A549 (cell line): ENCODE data around the gene ADPRS. TPM values are rescaled to one million over a fixed set of nuclear protein-coding genes. Genes with fewer than 3 reads are reported as not detected.

Source experiments
- ATAC-seq, 2 experiments: fragments of 200-7000 bp in 1 of 2; fragments of >200 bp in 1 of 2; cut with Nextera tagmentation in 1 of 2; cut with Tn5 transposase in 1 of 2; 3 replicates each; pipeline versions ENCODE4 v1.8.0 to v1.9.1; 2018 to 2020; ENCODE audit warnings: mild to moderate bottlenecking in 1 of 2, moderate library complexity in 1 of 2
- CTCF ChIA-PET: fragments of 300-600 bp; sonication (Branson Sonifier 250); formaldehyde crosslinking; extraction: SDS; loops from one replicate; lab custom pipeline; 2021; ENCODE audit warnings: antibody characterized with exemption, inconsistent platforms; lab: Yijun Ruan, JAX
- POLR2A ChIA-PET: fragments of 350-600 bp; formaldehyde crosslinking; extraction: SDS; loops from one replicate; lab custom pipeline; 2021; ENCODE audit warnings: antibody characterized with exemption, inconsistent platforms; lab: Yijun Ruan, JAX
- DNase-seq, 2 experiments: peaks; one replicate each; pipeline versions ENCODE4 v3.0.0 to v3.0.0-alpha.2; 2011 to 2016; ENCODE audit warnings: low read depth in 1 of 2, low spot score in 1 of 2
- FAIRE-seq: peaks from 2 replicates; lab custom pipeline; 2011; peaks lifted over from hg19 to GRCh38; lab: Jason Lieb, UNC
- H3K27ac ChIP-seq, 2 experiments: fragments of >200 bp; sonication (Bioruptor Twin); formaldehyde crosslinking; 3 replicates each; pipeline ENCODE4 v1.5.1; 2016 to 2017
- H3K4me1 ChIP-seq: fragments of >200 bp; sonication (Bioruptor Twin); formaldehyde crosslinking; 3 replicates; pipeline ENCODE4 v1.6.1; 2016
- H3K4me2 ChIP-seq: fragments of >200 bp; sonication (Bioruptor Twin); formaldehyde crosslinking; 3 replicates; pipeline ENCODE4 v1.6.1; 2016
- H3K4me3 ChIP-seq: fragments of >200 bp; sonication (Bioruptor Twin); formaldehyde crosslinking; 3 replicates; pipeline ENCODE4 v1.5.1; 2016
- H3K9me3 ChIP-seq: fragments of >200 bp; sonication (Bioruptor Twin); formaldehyde crosslinking; 3 replicates; pipeline ENCODE4 v1.6.1; 2016
- CBX2 ChIP-seq: fragments of 200-600 bp; sonication (generic); IDR thresholded peaks from 2 replicates; pipeline ENCODE4 v1.6.1; 2016; ENCODE audit warnings: low read depth, mild to moderate bottlenecking, borderline replicate concordance
- CHD4 ChIP-seq: fragments of 200-600 bp; sonication (generic); IDR thresholded peaks from 2 replicates; pipeline ENCODE4 v1.6.1; 2016; ENCODE audit warnings: antibody characterized with exemption, mild to moderate bottlenecking, borderline replicate concordance
- EP300 ChIP-seq, 2 experiments: fragments of >200 bp; sonication (Bioruptor Twin); formaldehyde crosslinking; IDR thresholded peaks; 2 replicates in 1 of 2; 3 replicates in 1 of 2; pipeline ENCODE4 v1.6.1; 2016 to 2017
- ESRRA ChIP-seq: fragments of 150-350 bp; IDR thresholded peaks from 2 replicates; pipeline ENCODE4 v1.6.1; 2014; ENCODE audit warnings: mild to moderate bottlenecking, low read length, borderline replicate concordance
- HEYL ChIP-seq: fragments of 250-450 bp; sonication (Bioruptor Pico); IDR thresholded peaks from 2 replicates; pipeline ENCODE4 v1.8.0; 2021; ENCODE audit warnings: mild to moderate bottlenecking, moderate library complexity
- HOXA7 ChIP-seq: fragments of 250-450 bp; sonication (Bioruptor Pico); IDR thresholded peaks from 2 replicates; pipeline ENCODE4 v1.5.0; 2020; ENCODE audit warnings: mild to moderate bottlenecking, moderate library complexity
- HOXB13 ChIP-seq: fragments of 250-450 bp; sonication (Bioruptor Pico); IDR thresholded peaks from 2 replicates; pipeline ENCODE4 v1.5.0; 2020; ENCODE audit warnings: low read depth, mild to moderate bottlenecking, moderate library complexity
- MAFK ChIP-seq: fragments of 450-650 bp; IDR thresholded peaks from 2 replicates; pipeline ENCODE4 v1.6.1; 2014; ENCODE audit not compliant: partially characterized antibody
- NPAS2 ChIP-seq: fragments of 250-450 bp; sonication (Bioruptor Pico); IDR thresholded peaks from 2 replicates; pipeline ENCODE4 v1.8.0; 2022; ENCODE audit warnings: mild to moderate bottlenecking, moderate library complexity, borderline replicate concordance
- RARB ChIP-seq: fragments of 250-450 bp; sonication (Bioruptor Pico); IDR thresholded peaks from 2 replicates; pipeline ENCODE4 v1.8.0; 2021; ENCODE audit warnings: mild to moderate bottlenecking, moderate library complexity
- SMC3 ChIP-seq: fragments of >200 bp; sonication (Bioruptor Twin); formaldehyde crosslinking; IDR thresholded peaks from 3 replicates; pipeline ENCODE4 v1.6.1; 2018; ENCODE audit warnings: inconsistent platforms
- SREBF2 ChIP-seq: fragments of 450-650 bp; IDR thresholded peaks from 2 replicates; pipeline ENCODE4 v1.6.1; 2014; ENCODE audit warnings: mild to moderate bottlenecking, moderate library complexity
- TP53 ChIP-seq: fragments of 250-450 bp; sonication (Bioruptor Pico); IDR thresholded peaks from 2 replicates; pipeline ENCODE4 v1.5.0; 2021; ENCODE audit warnings: mild to moderate bottlenecking, moderate library complexity
- ZC3H11A ChIP-seq: fragments of 450-650 bp; IDR thresholded peaks from 2 replicates; pipeline ENCODE4 v1.6.1; 2014; ENCODE audit warnings: antibody characterized with exemption, mild to moderate bottlenecking
- ZNF302 ChIP-seq: fragments of 250-450 bp; sonication (Bioruptor Pico); IDR thresholded peaks from 2 replicates; pipeline ENCODE4 v1.9.0; 2021; ENCODE audit warnings: inconsistent platforms, mild to moderate bottlenecking, moderate library complexity
- WGBS: methylation state at CpG from one replicate; pipeline ENCODE4 v1.1.6; 2017; ENCODE audit errors: missing lambda C conversion rate; 5-methylcytosine and 5-hydroxymethylcytosine counted together
- polyA plus RNA-seq, 4 experiments: library from polyadenylated mRNA; depleted of rRNA in 3 of 4; stranded (reverse); fragments of >200 nt; fragmentation: RNase III in 1 of 4; extraction: RNeasy Plus Mini Kit Qiagen cat#74134 plus additional on column Dnase treatment in 1 of 4; gene quantifications; 2 replicates in 3 of 4; 3 replicates in 1 of 4; pipeline ENCODE4 v1.2.3, GENCODE V29; 2011 to 2017
- TF ChIP-seq, protein P1 (sequence below): fragments of 200-600 bp; sonication (generic); IDR thresholded peaks from 2 replicates; pipeline ENCODE4 v1.6.1; 2016; ENCODE audit warnings: antibody characterized with exemption, mild to moderate bottlenecking, moderate library complexity
- TF ChIP-seq, protein P2 (sequence below): fragments of >200 bp; sonication (Bioruptor Twin); formaldehyde crosslinking; IDR thresholded peaks from 2 replicates; pipeline ENCODE4 v1.6.1; 2016
- TF ChIP-seq, protein P3 (sequence below): fragments of 250-450 bp; sonication (Bioruptor Pico); IDR thresholded peaks from 2 replicates; pipeline ENCODE4 v1.5.0; 2020; ENCODE audit warnings: low read depth, mild to moderate bottlenecking, moderate library complexity
- TF ChIP-seq, protein P4 (sequence below): fragments of 250-450 bp; sonication (Bioruptor Pico); IDR thresholded peaks from 2 replicates; pipeline ENCODE4 v1.5.0; 2021; ENCODE audit warnings: mild to moderate bottlenecking, moderate library complexity, borderline replicate concordance
- TF ChIP-seq, protein P5 (sequence below): fragments of >200 bp; sonication (Bioruptor Twin); formaldehyde crosslinking; IDR thresholded peaks from 3 replicates; pipeline ENCODE4 v1.6.1; 2016
- TF ChIP-seq, protein P6 (sequence below): fragments of >200 bp; sonication (Bioruptor Twin); formaldehyde crosslinking; IDR thresholded peaks from 3 replicates; pipeline ENCODE4 v1.5.1; 2016

Gene ADPRS
- polyA plus RNA-seq, 2 of the 4 experiments (the other 2 are of a cell fraction) = 14.6 to 15.2 TPM

DNA sequence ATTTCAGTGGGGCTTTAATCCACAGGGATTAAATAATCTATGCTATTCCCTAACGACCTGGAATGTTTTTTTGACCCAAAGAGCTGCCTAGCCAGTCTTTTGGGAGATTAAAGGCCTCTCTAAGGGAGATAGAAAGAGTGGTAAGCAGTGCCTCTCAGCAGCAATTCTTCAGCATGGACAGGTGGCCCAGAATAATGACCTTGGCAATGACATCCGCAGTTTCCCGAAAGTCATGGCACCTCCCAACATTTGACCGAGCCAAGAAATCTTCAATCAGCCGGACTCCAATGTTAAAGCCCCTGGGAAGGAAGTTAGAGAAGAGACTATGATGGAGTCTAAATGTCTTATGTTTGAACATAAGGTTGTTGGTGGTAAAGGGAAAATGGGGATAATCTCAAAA lies 50.8 kb downstream of the ADPRS start:
- no peak for FAIRE-seq
- 82% methylated on average over 5 of the region's 5 CpGs for WGBS
- CTCF ChIA-PET = interaction anchor here (0.7 to 1.1 kb wide), 2 partner anchors 10 to 22 kb away, joined by 3 read pairs; no protein-coding TSS in a partner anchor

DNA sequence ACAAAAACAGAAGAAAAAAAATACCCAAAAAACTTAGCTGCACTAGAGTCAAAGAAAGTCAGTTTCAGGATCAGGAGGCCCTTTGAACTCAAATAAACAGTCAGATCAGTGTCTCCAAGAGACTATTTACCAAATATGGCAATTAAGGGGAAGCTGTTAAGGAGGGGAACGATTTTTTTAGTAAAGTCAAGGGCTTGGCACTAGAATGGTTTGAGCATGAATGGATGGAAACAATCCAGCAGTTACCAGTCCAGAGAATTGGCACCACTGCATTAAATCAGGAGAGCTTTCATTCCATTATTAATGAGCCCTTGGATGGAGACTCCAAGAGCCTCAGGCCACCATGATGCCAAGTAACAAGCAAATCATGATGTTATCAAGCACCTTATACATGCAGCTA lies 53.4 kb downstream of the ADPRS start:
- Histone ChIP-seq H3K27ac (no peak overlapping the region), H3K9me3 (no peaks in the 10 kb centered on the region), H3K4me2 (no peak overlapping the region), H3K4me3 (no peak overlapping the region), H3K4me1 (no peaks in the 10 kb centered on the region)
- CTCF ChIA-PET = interaction anchor here (0.5 to 1.0 kb wide), 5 partner anchors 42 to 225 kb away, joined by 3 to 4 read pairs (median 3); no protein-coding TSS in a partner anchor
- TF ChIP-seq NPAS2 (CRISPR knock-in tag) (no peak), ZC3H11A (no peak), ESRRA (no peak), HEYL (no peak), CBX2 (no peak), TP53 (no peak), HOXB13 (CRISPR knock-in tag) (no peak), ZNF302 (CRISPR knock-in tag) (no peak), SMC3 (no peak), SREBF2 (no peak), MAFK (no peak), EP300 (IDR thresholded peaks at IDR 0.05) (no peak)
- TF ChIP-seq, protein P1, sequence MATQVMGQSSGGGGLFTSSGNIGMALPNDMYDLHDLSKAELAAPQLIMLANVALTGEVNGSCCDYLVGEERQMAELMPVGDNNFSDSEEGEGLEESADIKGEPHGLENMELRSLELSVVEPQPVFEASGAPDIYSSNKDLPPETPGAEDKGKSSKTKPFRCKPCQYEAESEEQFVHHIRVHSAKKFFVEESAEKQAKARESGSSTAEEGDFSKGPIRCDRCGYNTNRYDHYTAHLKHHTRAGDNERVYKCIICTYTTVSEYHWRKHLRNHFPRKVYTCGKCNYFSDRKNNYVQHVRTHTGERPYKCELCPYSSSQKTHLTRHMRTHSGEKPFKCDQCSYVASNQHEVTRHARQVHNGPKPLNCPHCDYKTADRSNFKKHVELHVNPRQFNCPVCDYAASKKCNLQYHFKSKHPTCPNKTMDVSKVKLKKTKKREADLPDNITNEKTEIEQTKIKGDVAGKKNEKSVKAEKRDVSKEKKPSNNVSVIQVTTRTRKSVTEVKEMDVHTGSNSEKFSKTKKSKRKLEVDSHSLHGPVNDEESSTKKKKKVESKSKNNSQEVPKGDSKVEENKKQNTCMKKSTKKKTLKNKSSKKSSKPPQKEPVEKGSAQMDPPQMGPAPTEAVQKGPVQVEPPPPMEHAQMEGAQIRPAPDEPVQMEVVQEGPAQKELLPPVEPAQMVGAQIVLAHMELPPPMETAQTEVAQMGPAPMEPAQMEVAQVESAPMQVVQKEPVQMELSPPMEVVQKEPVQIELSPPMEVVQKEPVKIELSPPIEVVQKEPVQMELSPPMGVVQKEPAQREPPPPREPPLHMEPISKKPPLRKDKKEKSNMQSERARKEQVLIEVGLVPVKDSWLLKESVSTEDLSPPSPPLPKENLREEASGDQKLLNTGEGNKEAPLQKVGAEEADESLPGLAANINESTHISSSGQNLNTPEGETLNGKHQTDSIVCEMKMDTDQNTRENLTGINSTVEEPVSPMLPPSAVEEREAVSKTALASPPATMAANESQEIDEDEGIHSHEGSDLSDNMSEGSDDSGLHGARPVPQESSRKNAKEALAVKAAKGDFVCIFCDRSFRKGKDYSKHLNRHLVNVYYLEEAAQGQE = no peak
- TF ChIP-seq, protein P2, sequence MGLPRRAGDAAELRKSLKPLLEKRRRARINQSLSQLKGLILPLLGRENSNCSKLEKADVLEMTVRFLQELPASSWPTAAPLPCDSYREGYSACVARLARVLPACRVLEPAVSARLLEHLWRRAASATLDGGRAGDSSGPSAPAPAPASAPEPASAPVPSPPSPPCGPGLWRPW = no peak
- TF ChIP-seq, protein P3, sequence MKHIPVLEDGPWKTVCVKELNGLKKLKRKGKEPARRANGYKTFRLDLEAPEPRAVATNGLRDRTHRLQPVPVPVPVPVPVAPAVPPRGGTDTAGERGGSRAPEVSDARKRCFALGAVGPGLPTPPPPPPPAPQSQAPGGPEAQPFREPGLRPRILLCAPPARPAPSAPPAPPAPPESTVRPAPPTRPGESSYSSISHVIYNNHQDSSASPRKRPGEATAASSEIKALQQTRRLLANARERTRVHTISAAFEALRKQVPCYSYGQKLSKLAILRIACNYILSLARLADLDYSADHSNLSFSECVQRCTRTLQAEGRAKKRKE (CRISPR knock-in tag) = no peak
- TF ChIP-seq, protein P4, sequence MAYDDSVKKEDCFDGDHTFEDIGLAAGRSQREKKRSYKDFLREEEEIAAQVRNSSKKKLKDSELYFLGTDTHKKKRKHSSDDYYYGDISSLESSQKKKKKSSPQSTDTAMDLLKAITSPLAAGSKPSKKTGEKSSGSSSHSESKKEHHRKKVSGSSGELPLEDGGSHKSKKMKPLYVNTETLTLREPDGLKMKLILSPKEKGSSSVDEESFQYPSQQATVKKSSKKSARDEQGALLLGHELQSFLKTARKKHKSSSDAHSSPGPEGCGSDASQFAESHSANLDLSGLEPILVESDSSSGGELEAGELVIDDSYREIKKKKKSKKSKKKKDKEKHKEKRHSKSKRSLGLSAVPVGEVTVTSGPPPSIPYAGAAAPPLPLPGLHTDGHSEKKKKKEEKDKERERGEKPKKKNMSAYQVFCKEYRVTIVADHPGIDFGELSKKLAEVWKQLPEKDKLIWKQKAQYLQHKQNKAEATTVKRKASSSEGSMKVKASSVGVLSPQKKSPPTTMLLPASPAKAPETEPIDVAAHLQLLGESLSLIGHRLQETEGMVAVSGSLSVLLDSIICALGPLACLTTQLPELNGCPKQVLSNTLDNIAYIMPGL (CRISPR knock-in tag) = no peak
- TF ChIP-seq, protein P5, sequence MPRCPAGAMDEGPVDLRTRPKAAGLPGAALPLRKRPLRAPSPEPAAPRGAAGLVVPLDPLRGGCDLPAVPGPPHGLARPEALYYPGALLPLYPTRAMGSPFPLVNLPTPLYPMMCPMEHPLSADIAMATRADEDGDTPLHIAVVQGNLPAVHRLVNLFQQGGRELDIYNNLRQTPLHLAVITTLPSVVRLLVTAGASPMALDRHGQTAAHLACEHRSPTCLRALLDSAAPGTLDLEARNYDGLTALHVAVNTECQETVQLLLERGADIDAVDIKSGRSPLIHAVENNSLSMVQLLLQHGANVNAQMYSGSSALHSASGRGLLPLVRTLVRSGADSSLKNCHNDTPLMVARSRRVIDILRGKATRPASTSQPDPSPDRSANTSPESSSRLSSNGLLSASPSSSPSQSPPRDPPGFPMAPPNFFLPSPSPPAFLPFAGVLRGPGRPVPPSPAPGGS = no peak
- FAIRE-seq (no peak), DNase-seq (no peak), ATAC-seq (no peak)
- WGBS = 52% methylated on average over 1 of the region's 1 CpG
- POLR2A ChIA-PET = no interaction called here

More for the DNA sequence above, 50.8 kb downstream of the ADPRS start:
- no peak for DNase-seq
- Histone ChIP-seq H3K4me3 (no peak overlapping the region), H3K27ac (no peak overlapping the region), H3K4me1 (no peaks in the 10 kb centered on the region), H3K4me2 (no peak overlapping the region), H3K9me3 (no peaks in the 10 kb centered on the region)
- ATAC-seq = no peak
- POLR2A ChIA-PET = no interaction called here
- TF ChIP-seq EP300 (IDR thresholded peaks at IDR 0.05) (no peak), RARB (CRISPR knock-in tag) (no peak), CBX2 (no peak), SREBF2 (no peak), CHD4 (no peak), HOXA7 (CRISPR knock-in tag) (no peak)
- TF ChIP-seq, protein P6, sequence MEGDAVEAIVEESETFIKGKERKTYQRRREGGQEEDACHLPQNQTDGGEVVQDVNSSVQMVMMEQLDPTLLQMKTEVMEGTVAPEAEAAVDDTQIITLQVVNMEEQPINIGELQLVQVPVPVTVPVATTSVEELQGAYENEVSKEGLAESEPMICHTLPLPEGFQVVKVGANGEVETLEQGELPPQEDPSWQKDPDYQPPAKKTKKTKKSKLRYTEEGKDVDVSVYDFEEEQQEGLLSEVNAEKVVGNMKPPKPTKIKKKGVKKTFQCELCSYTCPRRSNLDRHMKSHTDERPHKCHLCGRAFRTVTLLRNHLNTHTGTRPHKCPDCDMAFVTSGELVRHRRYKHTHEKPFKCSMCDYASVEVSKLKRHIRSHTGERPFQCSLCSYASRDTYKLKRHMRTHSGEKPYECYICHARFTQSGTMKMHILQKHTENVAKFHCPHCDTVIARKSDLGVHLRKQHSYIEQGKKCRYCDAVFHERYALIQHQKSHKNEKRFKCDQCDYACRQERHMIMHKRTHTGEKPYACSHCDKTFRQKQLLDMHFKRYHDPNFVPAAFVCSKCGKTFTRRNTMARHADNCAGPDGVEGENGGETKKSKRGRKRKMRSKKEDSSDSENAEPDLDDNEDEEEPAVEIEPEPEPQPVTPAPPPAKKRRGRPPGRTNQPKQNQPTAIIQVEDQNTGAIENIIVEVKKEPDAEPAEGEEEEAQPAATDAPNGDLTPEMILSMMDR = no peak
- TF ChIP-seq, protein P3 (CRISPR knock-in tag) = no peak
